Endothelial cell of umbilical vein (primary cell): ENCODE measurements around the gene PKN1.

ENCODE experiments used
- EZH2 ChIP-seq: IDR thresholded peaks from 2 replicates; pipeline ENCODE4 v1.6.1; 2012; ENCODE audit warnings: borderline replicate concordance, low read depth, mild to moderate bottlenecking, moderate library complexity, low read length, inconsistent platforms; ENCODE audit not compliant: severe bottlenecking
- GATA2 ChIP-seq: IDR thresholded peaks from 2 replicates; pipeline ENCODE4 v1.7.0; 2011; ENCODE audit warnings: low read depth, mild to moderate bottlenecking, moderate library complexity, mixed read lengths, low read length; ENCODE audit not compliant: insufficient read length, insufficient read depth
- JUN ChIP-seq: IDR thresholded peaks from 2 replicates; pipeline ENCODE4 v1.6.1; 2011; ENCODE audit warnings: borderline replicate concordance, low read depth; ENCODE audit not compliant: insufficient read length, insufficient read depth
- MYC ChIP-seq: IDR thresholded peaks from one replicate; pipeline ENCODE4 v1.6.1; 2011; ENCODE audit warnings: mild to moderate bottlenecking, low read depth, low read length
- POLR2A ChIP-seq: IDR thresholded peaks from 2 replicates; pipeline ENCODE4 v1.6.1; 2012; ENCODE audit warnings: low read depth, mild to moderate bottlenecking, control low read depth, low read length
- POLR2AphosphoS5 ChIP-seq: IDR thresholded peaks from 2 replicates; pipeline ENCODE4 v1.6.1; 2012; ENCODE audit warnings: low read depth, mild to moderate bottlenecking, control low read depth, low read length, moderate library complexity; ENCODE audit not compliant: insufficient read depth
- TF ChIP-seq, protein P1 (sequence below), 2 donors: IDR thresholded peaks; 1 replicate in 1 of 2; 2 replicates in 1 of 2; pipeline ENCODE4 v1.5.1; 2011; ENCODE audit warnings: low read length in 2 of 2, mild to moderate bottlenecking in 2 of 2, moderate library complexity in 2 of 2, control low read depth in 1 of 2, inconsistent platforms in 1 of 2, low read depth in 1 of 2; ENCODE audit not compliant: insufficient read depth in 1 of 2; ENCODE audit errors: extremely low read depth in 1 of 2
- TF ChIP-seq, protein P2 (sequence below): IDR thresholded peaks from 2 replicates; pipeline ENCODE4 v1.6.1; 2011; ENCODE audit not compliant: insufficient read depth, insufficient read length

DNA sequence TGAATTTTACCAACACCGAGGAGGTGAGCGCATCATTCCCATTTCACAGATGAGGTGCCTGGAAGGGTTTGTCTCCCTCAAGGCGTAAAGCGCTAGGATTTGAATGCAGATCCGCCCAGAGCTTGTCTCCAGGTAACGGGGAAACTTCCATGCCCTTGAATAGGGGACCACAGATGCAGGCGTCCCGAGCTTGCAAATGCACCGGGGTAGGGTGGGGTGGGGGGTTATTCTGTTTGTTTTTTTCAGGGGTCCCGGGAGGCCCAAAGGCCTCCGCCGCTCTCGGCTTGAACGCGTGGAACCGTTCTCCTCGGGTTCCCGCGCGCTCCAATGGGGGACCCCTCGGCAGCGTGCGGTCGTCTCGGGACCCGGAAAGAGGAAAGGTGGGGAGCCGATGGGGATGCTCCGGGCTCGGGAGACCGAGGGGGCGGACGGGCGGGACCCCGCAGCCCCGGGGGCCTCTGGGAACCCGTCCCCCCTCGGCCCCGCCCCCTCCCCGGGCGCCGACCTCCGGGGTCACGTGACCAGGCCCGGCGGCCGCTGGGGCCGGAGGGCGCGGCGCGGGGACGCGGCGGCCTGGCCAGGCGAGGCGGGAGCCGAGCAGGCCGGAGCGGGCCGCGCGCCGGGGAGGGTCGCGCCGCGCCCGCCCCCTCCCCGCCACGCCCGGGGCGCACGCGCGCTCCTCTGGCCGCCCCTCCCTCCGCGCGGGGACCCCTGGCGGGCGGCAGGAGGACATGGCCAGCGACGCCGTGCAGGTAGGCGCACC lies at the start of gene PKN1:
- TF ChIP-seq, protein P1, sequence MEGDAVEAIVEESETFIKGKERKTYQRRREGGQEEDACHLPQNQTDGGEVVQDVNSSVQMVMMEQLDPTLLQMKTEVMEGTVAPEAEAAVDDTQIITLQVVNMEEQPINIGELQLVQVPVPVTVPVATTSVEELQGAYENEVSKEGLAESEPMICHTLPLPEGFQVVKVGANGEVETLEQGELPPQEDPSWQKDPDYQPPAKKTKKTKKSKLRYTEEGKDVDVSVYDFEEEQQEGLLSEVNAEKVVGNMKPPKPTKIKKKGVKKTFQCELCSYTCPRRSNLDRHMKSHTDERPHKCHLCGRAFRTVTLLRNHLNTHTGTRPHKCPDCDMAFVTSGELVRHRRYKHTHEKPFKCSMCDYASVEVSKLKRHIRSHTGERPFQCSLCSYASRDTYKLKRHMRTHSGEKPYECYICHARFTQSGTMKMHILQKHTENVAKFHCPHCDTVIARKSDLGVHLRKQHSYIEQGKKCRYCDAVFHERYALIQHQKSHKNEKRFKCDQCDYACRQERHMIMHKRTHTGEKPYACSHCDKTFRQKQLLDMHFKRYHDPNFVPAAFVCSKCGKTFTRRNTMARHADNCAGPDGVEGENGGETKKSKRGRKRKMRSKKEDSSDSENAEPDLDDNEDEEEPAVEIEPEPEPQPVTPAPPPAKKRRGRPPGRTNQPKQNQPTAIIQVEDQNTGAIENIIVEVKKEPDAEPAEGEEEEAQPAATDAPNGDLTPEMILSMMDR (IDR thresholded peaks at IDR 0.05; ENCODE audit: extremely low read depth in 1 of 2, insufficient read depth in 1 of 2, low read depth in 1 of 2, low read length in 2 of 2), result no peak
- TF ChIP-seq POLR2AphosphoS5, result no peak
- no peak for TF ChIP-seq GATA2
- TF ChIP-seq JUN, result no peak
- TF ChIP-seq EZH2, result no peak
- TF ChIP-seq MYC, result no peak
- TF ChIP-seq POLR2A, result peak; percentile 18
- TF ChIP-seq, protein P2, sequence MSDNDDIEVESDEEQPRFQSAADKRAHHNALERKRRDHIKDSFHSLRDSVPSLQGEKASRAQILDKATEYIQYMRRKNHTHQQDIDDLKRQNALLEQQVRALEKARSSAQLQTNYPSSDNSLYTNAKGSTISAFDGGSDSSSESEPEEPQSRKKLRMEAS, result no peak
